ENCODE measurements around the gene RRP9. TPM values are rescaled to one million over a fixed set of nuclear protein-coding genes. Genes with fewer than 3 reads are reported as not detected.

The RRP9 gene
- total and polyA plus RNA-seq, 10 of the 15 experiments (the other 5 are each of a cell fraction or from before 2014, with no cell fraction given), result 4.7 to 91.5 (median 41.7) TPM

DNA sequence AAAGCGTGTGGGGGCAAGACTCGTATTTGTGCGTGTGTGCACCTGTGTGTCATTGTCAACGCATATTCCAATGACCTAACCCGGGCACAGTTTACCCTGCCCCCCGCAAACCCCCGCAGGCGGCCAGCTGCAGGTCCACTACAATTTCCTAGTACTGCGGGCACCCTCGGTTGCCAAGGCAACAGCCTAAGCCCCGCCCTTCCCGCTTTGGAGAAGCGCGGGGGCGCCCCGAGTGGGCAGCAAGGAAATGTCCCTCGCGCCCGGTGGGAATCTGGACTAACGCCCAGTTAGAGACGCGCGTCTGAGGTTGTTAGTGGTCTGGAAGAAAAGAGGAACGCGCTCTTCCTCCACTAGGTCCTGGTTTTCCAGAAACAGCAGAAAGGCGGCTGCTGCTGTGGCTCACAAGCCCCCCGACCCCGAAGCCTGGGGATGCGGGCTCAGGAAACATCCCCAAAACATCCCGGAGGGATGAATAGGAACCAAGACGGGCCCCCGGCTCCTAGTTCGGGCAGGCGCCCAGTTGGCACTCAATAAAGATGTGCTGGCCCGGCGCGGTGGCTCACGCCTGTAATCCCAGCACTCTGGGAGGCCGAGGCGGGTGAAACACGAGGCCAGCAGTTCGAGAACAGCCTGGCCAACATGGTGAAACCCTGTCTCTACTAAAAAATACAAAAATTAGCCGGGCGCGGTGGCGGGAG, 34.3 kb upstream of the RRP9 start (continued):
- TF ChIP-seq, protein P1, sequence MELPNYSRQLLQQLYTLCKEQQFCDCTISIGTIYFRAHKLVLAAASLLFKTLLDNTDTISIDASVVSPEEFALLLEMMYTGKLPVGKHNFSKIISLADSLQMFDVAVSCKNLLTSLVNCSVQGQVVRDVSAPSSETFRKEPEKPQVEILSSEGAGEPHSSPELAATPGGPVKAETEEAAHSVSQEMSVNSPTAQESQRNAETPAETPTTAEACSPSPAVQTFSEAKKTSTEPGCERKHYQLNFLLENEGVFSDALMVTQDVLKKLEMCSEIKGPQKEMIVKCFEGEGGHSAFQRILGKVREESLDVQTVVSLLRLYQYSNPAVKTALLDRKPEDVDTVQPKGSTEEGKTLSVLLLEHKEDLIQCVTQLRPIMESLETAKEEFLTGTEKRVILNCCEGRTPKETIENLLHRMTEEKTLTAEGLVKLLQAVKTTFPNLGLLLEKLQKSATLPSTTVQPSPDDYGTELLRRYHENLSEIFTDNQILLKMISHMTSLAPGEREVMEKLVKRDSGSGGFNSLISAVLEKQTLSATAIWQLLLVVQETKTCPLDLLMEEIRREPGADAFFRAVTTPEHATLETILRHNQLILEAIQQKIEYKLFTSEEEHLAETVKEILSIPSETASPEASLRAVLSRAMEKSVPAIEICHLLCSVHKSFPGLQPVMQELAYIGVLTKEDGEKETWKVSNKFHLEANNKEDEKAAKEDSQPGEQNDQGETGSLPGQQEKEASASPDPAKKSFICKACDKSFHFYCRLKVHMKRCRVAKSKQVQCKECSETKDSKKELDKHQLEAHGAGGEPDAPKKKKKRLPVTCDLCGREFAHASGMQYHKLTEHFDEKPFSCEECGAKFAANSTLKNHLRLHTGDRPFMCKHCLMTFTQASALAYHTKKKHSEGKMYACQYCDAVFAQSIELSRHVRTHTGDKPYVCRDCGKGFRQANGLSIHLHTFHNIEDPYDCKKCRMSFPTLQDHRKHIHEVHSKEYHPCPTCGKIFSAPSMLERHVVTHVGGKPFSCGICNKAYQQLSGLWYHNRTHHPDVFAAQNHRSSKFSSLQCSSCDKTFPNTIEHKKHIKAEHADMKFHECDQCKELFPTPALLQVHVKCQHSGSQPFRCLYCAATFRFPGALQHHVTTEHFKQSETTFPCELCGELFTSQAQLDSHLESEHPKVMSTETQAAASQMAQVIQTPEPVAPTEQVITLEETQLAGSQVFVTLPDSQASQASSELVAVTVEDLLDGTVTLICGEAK (IDR thresholded peaks at IDR 0.05; ENCODE audit: borderline replicate concordance), result no peak
- TF ChIP-seq ZNF207 (IDR thresholded peaks at IDR 0.05; ENCODE audit: borderline replicate concordance) (no peak), CTCF (IDR thresholded peaks at IDR 0.05 in 2 of 3, conservative IDR thresholded peaks at IDR 0.05 in 1 of 3; ENCODE audit: control insufficient read depth in 2 of 3, extremely low read depth in 1 of 3, insufficient read depth in 1 of 3, low read depth in 3 of 3, low read length in 3 of 3) (no peak), RELB (IDR thresholded peaks at IDR 0.05; ENCODE audit: low read depth) (no peak), RAD51 (IDR thresholded peaks at IDR 0.05) (no peak), NR2C1 (IDR thresholded peaks at IDR 0.05) (no peak), ETV6 (conservative IDR thresholded peaks at IDR 0.05 in 1 of 2, IDR thresholded peaks at IDR 0.05 in 1 of 2; ENCODE audit: borderline replicate concordance in 1 of 2, low read depth in 1 of 2) (no peak), IKZF2 (IDR thresholded peaks at IDR 0.05) (peak in 1 of 2 experiments; percentile 29; a peak in 1 of 4 replicates), YY1 (IDR thresholded peaks at IDR 0.05; ENCODE audit: low read depth, low read length) (no peak), RBBP5 (conservative IDR thresholded peaks at IDR 0.05) (no peak), ZNF24 (IDR thresholded peaks at IDR 0.05) (no peak)
- TF ChIP-seq, protein P2, sequence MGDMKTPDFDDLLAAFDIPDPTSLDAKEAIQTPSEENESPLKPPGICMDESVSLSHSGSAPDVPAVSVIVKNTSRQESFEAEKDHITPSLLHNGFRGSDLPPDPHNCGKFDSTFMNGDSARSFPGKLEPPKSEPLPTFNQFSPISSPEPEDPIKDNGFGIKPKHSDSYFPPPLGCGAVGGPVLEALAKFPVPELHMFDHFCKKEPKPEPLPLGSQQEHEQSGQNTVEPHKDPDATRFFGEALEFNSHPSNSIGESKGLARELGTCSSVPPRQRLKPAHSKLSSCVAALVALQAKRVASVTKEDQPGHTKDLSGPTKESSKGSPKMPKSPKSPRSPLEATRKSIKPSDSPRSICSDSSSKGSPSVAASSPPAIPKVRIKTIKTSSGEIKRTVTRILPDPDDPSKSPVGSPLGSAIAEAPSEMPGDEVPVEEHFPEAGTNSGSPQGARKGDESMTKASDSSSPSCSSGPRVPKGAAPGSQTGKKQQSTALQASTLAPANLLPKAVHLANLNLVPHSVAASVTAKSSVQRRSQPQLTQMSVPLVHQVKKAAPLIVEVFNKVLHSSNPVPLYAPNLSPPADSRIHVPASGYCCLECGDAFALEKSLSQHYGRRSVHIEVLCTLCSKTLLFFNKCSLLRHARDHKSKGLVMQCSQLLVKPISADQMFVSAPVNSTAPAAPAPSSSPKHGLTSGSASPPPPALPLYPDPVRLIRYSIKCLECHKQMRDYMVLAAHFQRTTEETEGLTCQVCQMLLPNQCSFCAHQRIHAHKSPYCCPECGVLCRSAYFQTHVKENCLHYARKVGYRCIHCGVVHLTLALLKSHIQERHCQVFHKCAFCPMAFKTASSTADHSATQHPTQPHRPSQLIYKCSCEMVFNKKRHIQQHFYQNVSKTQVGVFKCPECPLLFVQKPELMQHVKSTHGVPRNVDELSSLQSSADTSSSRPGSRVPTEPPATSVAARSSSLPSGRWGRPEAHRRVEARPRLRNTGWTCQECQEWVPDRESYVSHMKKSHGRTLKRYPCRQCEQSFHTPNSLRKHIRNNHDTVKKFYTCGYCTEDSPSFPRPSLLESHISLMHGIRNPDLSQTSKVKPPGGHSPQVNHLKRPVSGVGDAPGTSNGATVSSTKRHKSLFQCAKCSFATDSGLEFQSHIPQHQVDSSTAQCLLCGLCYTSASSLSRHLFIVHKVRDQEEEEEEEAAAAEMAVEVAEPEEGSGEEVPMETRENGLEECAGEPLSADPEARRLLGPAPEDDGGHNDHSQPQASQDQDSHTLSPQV (IDR thresholded peaks at IDR 0.05), result no peak
- TF ChIP-seq, protein P3, sequence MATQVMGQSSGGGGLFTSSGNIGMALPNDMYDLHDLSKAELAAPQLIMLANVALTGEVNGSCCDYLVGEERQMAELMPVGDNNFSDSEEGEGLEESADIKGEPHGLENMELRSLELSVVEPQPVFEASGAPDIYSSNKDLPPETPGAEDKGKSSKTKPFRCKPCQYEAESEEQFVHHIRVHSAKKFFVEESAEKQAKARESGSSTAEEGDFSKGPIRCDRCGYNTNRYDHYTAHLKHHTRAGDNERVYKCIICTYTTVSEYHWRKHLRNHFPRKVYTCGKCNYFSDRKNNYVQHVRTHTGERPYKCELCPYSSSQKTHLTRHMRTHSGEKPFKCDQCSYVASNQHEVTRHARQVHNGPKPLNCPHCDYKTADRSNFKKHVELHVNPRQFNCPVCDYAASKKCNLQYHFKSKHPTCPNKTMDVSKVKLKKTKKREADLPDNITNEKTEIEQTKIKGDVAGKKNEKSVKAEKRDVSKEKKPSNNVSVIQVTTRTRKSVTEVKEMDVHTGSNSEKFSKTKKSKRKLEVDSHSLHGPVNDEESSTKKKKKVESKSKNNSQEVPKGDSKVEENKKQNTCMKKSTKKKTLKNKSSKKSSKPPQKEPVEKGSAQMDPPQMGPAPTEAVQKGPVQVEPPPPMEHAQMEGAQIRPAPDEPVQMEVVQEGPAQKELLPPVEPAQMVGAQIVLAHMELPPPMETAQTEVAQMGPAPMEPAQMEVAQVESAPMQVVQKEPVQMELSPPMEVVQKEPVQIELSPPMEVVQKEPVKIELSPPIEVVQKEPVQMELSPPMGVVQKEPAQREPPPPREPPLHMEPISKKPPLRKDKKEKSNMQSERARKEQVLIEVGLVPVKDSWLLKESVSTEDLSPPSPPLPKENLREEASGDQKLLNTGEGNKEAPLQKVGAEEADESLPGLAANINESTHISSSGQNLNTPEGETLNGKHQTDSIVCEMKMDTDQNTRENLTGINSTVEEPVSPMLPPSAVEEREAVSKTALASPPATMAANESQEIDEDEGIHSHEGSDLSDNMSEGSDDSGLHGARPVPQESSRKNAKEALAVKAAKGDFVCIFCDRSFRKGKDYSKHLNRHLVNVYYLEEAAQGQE (IDR thresholded peaks at IDR 0.05; ENCODE audit: low read depth, low read length), result no peak
